NCI-H146 treated with DMSO at 0.1 percent for 48 hours (cell line): ENCODE measurements around the gene SLC39A2.

Source experiments
- DNase-seq: peaks from one replicate; lab custom pipeline; 2025; ENCODE audit not compliant: unreplicated experiment; lab: John Stamatoyannopoulos, UW

The SLC39A2 gene

DNA sequence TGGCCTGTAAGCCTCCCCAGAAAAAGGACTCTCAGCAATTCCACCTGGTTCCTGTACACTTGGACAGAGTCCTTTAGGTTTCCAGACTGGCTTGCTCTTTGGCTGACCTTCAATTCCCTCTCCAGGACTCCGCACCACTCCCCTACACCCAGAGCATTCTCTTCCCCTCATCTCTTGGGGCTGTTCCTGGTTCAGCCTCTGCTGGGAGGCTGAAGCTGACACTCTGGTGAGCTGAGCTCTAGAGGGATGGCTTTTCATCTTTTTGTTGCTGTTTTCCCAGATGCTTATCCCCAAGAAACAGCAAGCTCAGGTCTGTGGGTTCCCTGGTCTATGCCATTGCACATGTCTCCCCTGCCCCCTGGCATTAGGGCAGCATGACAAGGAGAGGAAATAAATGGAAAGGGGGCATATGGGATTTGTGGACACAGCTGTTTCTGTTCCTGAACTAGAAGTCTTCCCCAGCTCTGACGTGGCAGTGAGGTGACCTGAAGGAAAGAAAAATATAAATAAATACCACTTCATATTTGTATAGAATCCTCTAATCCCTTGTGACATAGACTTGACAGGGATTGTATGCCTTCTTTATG, 44.4 kb downstream of the SLC39A2 start:
- DNase-seq = no peak

DNA sequence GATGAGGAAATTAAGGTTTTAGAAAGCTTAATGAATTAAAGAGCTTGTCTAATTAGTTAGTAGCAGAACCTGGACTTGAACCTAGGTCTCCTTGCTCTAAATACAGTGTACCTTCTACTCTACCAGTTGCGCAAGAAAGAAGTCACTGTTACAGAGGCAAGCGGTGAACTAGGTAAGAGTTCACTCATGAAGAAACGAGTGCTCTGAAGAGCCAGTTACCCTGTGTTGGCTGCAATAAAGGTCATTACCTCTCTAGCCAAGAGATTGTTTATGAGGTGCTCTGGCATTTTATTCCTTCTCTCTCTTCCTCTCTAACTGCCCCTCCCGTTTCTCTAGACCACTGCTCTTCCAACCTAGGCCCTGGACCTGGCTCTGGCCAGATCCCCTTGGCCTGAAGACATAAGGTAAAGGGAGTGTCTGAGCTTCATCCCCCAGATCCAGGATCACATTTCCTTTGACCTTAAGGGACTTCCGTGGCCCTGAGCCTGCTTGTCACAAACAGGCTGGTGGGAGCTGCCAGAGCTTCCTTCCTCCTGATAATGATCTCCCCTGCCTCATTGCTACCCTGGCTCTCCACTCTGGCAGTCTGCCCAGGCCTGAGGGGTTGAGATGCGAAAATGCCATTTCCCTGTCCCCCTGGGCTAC, 45.0 kb downstream of the SLC39A2 start:
- no peak for DNase-seq

DNA sequence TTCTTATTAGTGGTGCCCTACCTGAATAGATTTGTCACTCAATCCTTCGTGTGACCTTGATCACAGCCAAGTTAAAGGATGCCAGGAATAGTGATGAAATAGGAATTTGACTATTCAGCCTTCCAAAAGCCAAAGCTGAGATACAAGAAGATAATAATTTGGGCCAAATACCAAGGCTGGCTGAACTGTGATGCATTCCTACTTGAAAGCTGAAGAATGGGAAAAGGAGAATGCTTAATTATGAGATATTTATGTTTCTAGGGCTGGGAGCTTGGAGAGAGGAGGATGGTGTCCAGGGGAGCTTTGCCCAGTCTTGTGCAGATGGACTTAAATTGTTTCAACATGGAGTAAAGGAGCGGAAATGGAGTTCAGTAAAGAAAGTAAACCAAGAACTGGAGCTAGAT, 48.3 kb downstream of the SLC39A2 start:
- no peak for DNase-seq

DNA sequence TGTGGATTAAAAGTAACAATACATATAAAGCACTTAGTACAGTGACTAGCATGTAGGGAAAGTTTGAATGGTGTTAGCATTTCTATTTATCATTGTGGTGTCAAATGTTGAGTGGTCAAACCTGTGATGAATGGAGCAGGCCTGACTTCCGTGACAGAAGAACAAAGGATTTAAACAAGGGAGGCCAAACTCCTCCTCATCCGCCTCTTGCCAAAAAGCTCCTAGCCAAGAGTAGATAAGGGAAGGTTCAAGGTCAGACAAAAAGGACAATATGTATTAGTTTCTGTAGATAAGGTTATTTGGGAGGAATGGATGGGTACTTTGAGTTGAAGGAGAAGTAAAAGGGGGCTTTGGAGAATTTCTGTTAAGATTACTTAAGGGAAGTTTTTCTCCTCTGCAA, 49.5 kb downstream of the SLC39A2 start:
- no peak for DNase-seq

DNA sequence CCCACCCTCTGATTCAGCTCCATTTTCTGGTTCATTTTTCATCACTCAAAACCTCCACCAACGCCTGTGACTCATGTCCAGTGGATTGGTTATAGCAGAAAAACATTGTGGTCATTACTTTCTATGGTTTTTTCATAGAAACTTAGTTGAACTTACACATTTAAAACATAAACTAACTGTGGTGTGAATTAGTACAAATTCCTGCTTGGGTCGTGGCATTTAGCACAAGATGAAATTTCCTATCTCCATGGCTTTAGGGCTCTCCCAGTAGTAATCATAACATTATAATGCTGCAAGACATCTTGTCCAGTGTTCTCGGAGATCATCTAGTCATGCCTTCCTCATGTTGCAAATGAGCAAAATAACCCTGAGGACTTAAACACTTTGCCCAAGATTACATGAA, 50.2 kb downstream of the SLC39A2 start:
- DNase-seq = no peak

DNA sequence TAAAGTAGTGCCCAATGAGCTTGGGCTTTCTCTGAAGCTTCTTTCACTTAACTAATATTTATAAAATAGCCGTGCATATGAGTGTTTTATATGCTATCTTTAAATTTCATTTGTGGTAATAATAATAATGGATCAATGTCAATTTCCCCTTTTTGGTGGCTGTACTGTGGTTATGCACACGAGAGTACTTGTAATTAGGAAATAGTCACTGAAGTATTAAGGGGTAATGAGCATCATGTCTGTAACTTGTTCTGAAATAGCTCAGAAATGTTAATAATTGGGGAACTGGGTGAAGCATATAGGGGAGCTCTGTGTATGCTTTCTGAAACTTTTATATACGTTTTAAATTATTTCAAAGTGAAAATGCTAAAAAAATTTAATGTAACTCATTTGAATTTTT, 51.5 kb downstream of the SLC39A2 start:
- DNase-seq = no peak
